Measurements from ENCODE around the gene AFG1L.

GRCh38 chr6:108568551-108569305 lies 273.9 kb downstream of the AFG1L start:
- TF ChIP-seq ARNT (IDR thresholded peaks at IDR 0.05) (no peak), SP1 (IDR thresholded peaks at IDR 0.05) (no peak), TARDBP (IDR thresholded peaks at IDR 0.05) (no peak), FOXK2 (IDR thresholded peaks at IDR 0.05) (no peak), FOXA1 (IDR thresholded peaks at IDR 0.05) (no peak), NFRKB (IDR thresholded peaks at IDR 0.05) (no peak), ZNF384 (IDR thresholded peaks at IDR 0.05) (no peak), SUZ12 (IDR thresholded peaks at IDR 0.05) (no peak), LEF1 (IDR thresholded peaks at IDR 0.05; ENCODE audit: borderline replicate concordance) (no peak), BHLHE40 (IDR thresholded peaks at IDR 0.05; ENCODE audit: borderline replicate concordance) (no peak), ELF4 (IDR thresholded peaks at IDR 0.05) (no peak), FOXM1 (IDR thresholded peaks at IDR 0.05; ENCODE audit: borderline replicate concordance) (no peak)
- TF ChIP-seq, protein P1, sequence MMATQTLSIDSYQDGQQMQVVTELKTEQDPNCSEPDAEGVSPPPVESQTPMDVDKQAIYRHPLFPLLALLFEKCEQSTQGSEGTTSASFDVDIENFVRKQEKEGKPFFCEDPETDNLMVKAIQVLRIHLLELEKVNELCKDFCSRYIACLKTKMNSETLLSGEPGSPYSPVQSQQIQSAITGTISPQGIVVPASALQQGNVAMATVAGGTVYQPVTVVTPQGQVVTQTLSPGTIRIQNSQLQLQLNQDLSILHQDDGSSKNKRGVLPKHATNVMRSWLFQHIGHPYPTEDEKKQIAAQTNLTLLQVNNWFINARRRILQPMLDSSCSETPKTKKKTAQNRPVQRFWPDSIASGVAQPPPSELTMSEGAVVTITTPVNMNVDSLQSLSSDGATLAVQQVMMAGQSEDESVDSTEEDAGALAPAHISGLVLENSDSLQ (IDR thresholded peaks at IDR 0.05) = no peak

Measured in HEK293T (cell line).